Skeletal muscle tissue (tissue), 4 donors: ENCODE data around the gene AGPAT4. TPM values are rescaled to one million over a fixed set of nuclear protein-coding genes. Genes with fewer than 3 reads are reported as not detected.

Source experiments
- H3K27ac ChIP-seq: one replicate; pipeline ENCODE4 v1.7.0; 2013; ENCODE audit warnings: mild to moderate bottlenecking, low read depth, low read length, inconsistent platforms
- H3K27me3 ChIP-seq, 3 donors: one replicate each; pipeline ENCODE4 v1.7.0; 2013; ENCODE audit warnings: low read length in 3 of 3; ENCODE audit not compliant: control insufficient read depth in 3 of 3, insufficient read depth in 3 of 3
- H3K36me3 ChIP-seq, 3 donors: one replicate each; pipeline ENCODE4 v1.7.0; 2013; ENCODE audit warnings: low read length in 3 of 3; ENCODE audit not compliant: control insufficient read depth in 3 of 3, insufficient read depth in 3 of 3
- H3K4me1 ChIP-seq, 3 donors: one replicate each; pipeline ENCODE4 v1.7.0; 2013; ENCODE audit warnings: low read length in 3 of 3, mild to moderate bottlenecking in 3 of 3; ENCODE audit not compliant: control insufficient read depth in 3 of 3, insufficient read depth in 3 of 3
- H3K4me3 ChIP-seq, 3 donors: one replicate each; pipeline ENCODE4 v1.7.0; 2013; ENCODE audit warnings: low read length in 3 of 3
- H3K9ac ChIP-seq, 3 donors: one replicate each; pipeline ENCODE4 v1.7.0; 2013; ENCODE audit warnings: low read length in 3 of 3, mild to moderate bottlenecking in 3 of 3, moderate library complexity in 2 of 3, low read depth in 1 of 3
- H3K9me3 ChIP-seq, 3 donors: one replicate each; pipeline ENCODE4 v1.7.0; 2013; ENCODE audit warnings: low read length in 3 of 3; ENCODE audit not compliant: control insufficient read depth in 3 of 3
- total RNA-seq: library from RNA; depleted of rRNA; stranded (reverse); fragments of >200 nt; gene quantifications from one replicate; pipeline ENCODE4 v1.2.3, GENCODE V29; 2014
- donor health status: Osteomylitis.

The AGPAT4 gene
- total RNA-seq, 1 donor from 2014 or later: 18.3 TPM

DNA sequence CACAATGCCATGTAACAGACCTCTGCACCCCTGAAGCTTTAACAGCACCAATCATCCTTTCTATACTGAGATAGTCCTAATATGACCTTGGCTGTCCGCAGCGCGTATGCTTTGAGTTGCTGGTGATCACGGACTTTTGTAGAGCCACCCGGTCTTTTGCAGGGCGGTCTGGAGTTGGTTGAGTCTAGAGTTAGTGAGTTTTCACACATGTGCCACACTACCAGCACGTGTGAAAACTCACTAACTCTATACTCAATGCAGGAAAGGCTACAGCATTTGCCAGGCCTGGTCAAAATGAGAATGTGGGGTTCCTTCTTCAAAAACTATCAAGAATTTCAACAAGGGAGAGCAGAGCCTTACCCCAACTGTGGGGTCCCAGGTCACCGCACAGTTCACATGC is 14.6 kb downstream of the AGPAT4 start:
- Histone ChIP-seq H3K9ac (no peak overlapping the region), H3K4me1 (no peaks in the 10 kb centered on the region), H3K27me3 (no peaks in the 10 kb centered on the region), H3K9me3 (no peaks in the 10 kb centered on the region), H3K27ac (no peak overlapping the region), H3K4me3 (no peak overlapping the region), H3K36me3 (no peaks in the 10 kb centered on the region)

DNA sequence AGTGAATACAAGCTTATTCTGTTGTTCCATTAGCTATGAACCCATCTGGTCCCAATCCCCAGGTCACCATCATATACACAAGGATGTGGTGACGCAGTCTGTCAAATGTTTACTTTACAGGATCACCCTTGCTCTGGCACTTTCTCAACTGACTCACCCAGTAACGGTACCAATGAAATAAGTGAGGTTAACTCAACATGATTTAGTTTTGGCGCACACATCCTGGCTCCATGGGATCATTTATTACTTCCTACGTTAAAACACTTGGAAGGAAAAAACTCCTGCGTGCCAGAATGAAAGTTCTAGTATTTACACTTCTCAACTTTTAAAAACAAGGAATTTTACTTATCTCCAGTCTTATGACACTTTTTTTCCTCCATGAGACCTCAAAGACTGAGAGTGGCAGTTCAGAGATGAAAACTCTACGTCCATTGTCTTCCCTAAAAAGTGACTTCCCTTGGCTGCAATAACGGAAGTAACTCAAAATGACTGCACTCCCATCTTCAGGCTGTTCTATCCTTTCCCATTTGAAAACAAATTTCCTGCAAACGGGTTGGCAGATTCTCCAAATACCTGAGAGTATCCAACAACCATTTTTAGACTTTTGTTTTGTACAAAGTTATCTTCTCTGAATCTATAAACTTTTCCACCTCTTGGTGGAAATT is 15.9 kb downstream of the AGPAT4 start:
- Histone ChIP-seq H3K4me1 (no peaks in the 10 kb centered on the region), H3K4me3 (no peak overlapping the region), H3K27me3 (no peaks in the 10 kb centered on the region), H3K36me3 (no peaks in the 10 kb centered on the region), H3K9me3 (no peaks in the 10 kb centered on the region), H3K27ac (peak overlapping the region; percentile 1), H3K9ac (no peak overlapping the region)

DNA sequence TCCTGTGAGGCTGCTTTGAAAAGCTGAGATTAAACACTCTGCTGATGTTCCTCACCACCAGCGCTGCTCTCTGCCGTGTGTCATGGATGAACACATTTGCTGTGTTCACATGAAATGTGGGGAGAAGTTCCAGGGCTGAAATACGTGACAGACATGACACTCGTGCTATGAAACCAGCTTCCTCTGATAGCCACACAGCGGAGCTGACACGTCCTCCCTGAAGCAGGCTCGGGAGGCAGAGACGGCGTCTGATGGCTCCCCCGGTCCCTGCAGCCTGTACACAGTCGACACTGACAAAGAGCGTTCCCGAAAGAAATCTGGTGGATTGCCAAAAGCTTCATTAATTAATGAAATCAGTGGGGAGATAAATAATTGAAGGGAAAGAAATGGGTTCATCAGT is 17.5 kb downstream of the AGPAT4 start:
- Histone ChIP-seq H3K36me3 (no peaks in the 10 kb centered on the region), H3K9me3 (no peaks in the 10 kb centered on the region), H3K4me1 (no peaks in the 10 kb centered on the region), H3K27ac (no peak overlapping the region), H3K27me3 (no peaks in the 10 kb centered on the region), H3K4me3 (no peak overlapping the region), H3K9ac (no peak overlapping the region)

GRCh38 chr6:161255518-161255917 is 18.3 kb downstream of the AGPAT4 start:
- Histone ChIP-seq H3K9ac (no peak overlapping the region), H3K9me3 (no peaks in the 10 kb centered on the region), H3K4me3 (no peak overlapping the region), H3K27ac (no peak overlapping the region), H3K36me3 (no peaks in the 10 kb centered on the region), H3K4me1 (no peaks in the 10 kb centered on the region), H3K27me3 (no peaks in the 10 kb centered on the region)

GRCh38 chr6:161254464-161255253 is 19.2 kb downstream of the AGPAT4 start:
- Histone ChIP-seq H3K9me3 (no peaks in the 10 kb centered on the region), H3K36me3 (peaks cover 0 to 2% (median 0%) of the 10 kb centered on the region in 3 donors), H3K27ac (no peak overlapping the region), H3K4me3 (no peak overlapping the region), H3K9ac (no peak overlapping the region), H3K27me3 (no peaks in the 10 kb centered on the region), H3K4me1 (no peaks in the 10 kb centered on the region)

DNA sequence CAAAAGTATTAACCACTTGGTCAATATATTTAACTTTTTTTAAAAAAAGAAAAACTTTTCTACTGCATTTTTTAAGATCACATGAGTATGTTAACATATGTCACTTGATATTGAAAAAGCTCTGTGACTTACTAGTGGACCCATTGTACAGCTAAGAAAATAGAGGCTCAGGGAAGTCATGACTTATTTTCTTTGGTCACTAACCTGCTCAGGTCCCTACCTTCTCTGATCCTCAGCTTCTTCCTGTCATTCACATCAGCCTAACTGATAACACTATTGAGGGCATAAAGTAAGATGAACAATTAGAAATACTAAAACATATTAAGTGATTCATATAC is 19.8 kb downstream of the AGPAT4 start:
- no peaks in the 10 kb centered on the region for H3K9me3 ChIP-seq
- H3K27ac ChIP-seq: no peak overlapping the region
- H3K27me3 ChIP-seq: no peaks in the 10 kb centered on the region
- no peak overlapping the region for H3K9ac ChIP-seq
- H3K4me3 ChIP-seq: no peak overlapping the region
- peaks cover 0 to 2% (median 0%) of the 10 kb centered on the region in 3 donors for H3K36me3 ChIP-seq
- H3K4me1 ChIP-seq: no peaks in the 10 kb centered on the region

GRCh38 chr6:161251345-161251744 is 22.5 kb downstream of the AGPAT4 start:
- peaks cover 0 to 2% (median 0%) of the 10 kb centered on the region in 3 donors for H3K36me3 ChIP-seq
- H3K9ac ChIP-seq: no peak overlapping the region
- no peaks in the 10 kb centered on the region for H3K4me1 ChIP-seq
- H3K9me3 ChIP-seq: no peaks in the 10 kb centered on the region
- no peak overlapping the region for H3K4me3 ChIP-seq
- H3K27ac ChIP-seq: no peak overlapping the region
- H3K27me3 ChIP-seq: no peaks in the 10 kb centered on the region

DNA sequence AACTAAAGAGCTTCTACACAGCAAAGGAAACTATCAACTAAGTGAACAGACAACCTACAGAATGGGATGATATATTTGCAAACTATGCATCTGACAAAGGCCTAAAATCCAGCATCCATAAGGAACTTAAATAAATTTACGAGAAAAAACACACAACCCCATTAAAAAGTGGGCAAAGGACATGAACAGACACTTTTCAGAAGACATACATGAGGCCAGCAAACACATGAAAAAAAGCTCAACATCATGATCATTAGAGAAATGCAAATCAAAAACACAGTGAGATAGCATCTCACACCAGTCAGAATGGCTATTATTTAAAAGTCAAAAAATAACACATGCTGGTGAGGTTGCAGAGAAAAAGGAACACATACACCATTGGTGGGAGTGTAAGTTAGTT is 24.5 kb downstream of the AGPAT4 start:
- Histone ChIP-seq H3K36me3 (peaks cover 0 to 2% (median 0%) of the 10 kb centered on the region in 3 donors), H3K4me3 (no peak overlapping the region), H3K9me3 (no peaks in the 10 kb centered on the region), H3K4me1 (no peaks in the 10 kb centered on the region), H3K9ac (no peak overlapping the region), H3K27me3 (no peaks in the 10 kb centered on the region), H3K27ac (no peak overlapping the region)

DNA sequence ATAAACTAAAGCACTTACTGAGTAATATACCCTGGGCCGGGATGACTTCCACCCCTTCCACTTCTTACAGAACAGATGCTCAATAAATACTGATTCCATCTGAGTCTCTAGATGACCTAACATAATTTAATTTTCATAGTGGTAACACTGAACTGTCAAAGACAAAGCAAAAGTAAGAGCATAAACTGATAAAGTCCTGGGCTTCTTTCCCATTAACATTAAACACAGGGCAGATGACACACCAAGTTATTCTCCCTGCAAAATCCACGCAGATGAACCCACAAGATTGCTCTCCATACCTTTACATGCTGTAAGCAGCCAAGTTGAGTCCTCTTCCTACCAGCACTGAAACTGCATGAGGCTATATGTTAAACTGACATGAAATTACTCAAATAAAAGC is 27.1 kb downstream of the AGPAT4 start:
- Histone ChIP-seq H3K9ac (no peak overlapping the region), H3K27ac (no peak overlapping the region), H3K9me3 (no peaks in the 10 kb centered on the region), H3K4me1 (no peaks in the 10 kb centered on the region), H3K4me3 (no peak overlapping the region), H3K36me3 (peaks cover 0 to 2% (median 0%) of the 10 kb centered on the region in 3 donors), H3K27me3 (no peaks in the 10 kb centered on the region)

GRCh38 chr6:161245363-161245762 is 28.5 kb downstream of the AGPAT4 start:
- Histone ChIP-seq H3K4me1 (no peaks in the 10 kb centered on the region), H3K36me3 (peaks cover 0 to 2% (median 0%) of the 10 kb centered on the region in 3 donors), H3K9me3 (no peaks in the 10 kb centered on the region), H3K27ac (no peak overlapping the region), H3K27me3 (no peaks in the 10 kb centered on the region), H3K4me3 (no peak overlapping the region), H3K9ac (no peak overlapping the region)
